ENCODE data around the gene CDC34. TPM values are rescaled to one million over a fixed set of nuclear protein-coding genes. Genes with fewer than 3 reads are reported as not detected.

The CDC34 gene
- total and polyA plus RNA-seq, 9 of the 15 experiments (the other 6 are each of a cell fraction or from before 2014, with no cell fraction given): 0.80 to 203 (median 65.5) TPM

- H3K9ac ChIP-seq (ENCODE audit: insufficient read depth in 1 of 2, low read depth in 2 of 2, low read length in 2 of 2): no peak overlapping the region
- H3K79me2 ChIP-seq (ENCODE audit: control insufficient read depth, insufficient read depth, low read length): no peaks in the 10 kb centered on the region
- H3K9me1 ChIP-seq (ENCODE audit: control insufficient read depth, insufficient read depth, low read length): no peaks in the 10 kb centered on the region
- H3K4me2 ChIP-seq (ENCODE audit: insufficient read depth, low read length): no peak overlapping the region
- no TSS peak for BruUV-seq (replicated peaks)
- 74% methylated on average over 7 of the region's 12 CpGs for WGBS (ENCODE audit: insufficient coverage, low coverage, missing lambda C conversion rate)
- no peaks in the 10 kb centered on the region for H3K27me3 ChIP-seq (ENCODE audit: control insufficient read depth in 2 of 2, insufficient read depth in 2 of 2, low read length in 2 of 2)
- H3K27ac ChIP-seq (ENCODE audit: extremely low read depth, low read depth, low read length): no peak overlapping the region
- DNase-seq (ENCODE audit: extremely low read depth in 1 of 4, low spot score in 3 of 4) (no peak), ATAC-seq (no peak), FAIRE-seq (no peak)
- H3K9me3 ChIP-seq (replicated peaks; ENCODE audit: control insufficient read depth, insufficient read depth, low read depth, low read length): no peaks in the 10 kb centered on the region; the same call in 1 of the 2 replicates
- TF ChIP-seq DMBX1 (CRISPR knock-in tag; IDR thresholded peaks at IDR 0.05; ENCODE audit: borderline replicate concordance): no peak
- TF ChIP-seq SMAD4 (CRISPR knock-in tag; conservative IDR thresholded peaks at IDR 0.05): no peak
- no peak for TF ChIP-seq ELK3 (CRISPR knock-in tag; IDR thresholded peaks at IDR 0.05)
- no peak for TF ChIP-seq ZNF408 (CRISPR knock-in tag; IDR thresholded peaks at IDR 0.05; ENCODE audit: low read depth)
- TF ChIP-seq HNRNPH1 (optimal IDR thresholded peaks at IDR 0.05; ENCODE audit: low read depth, low read length): no peak
- TF ChIP-seq ID3 (CRISPR knock-in tag; IDR thresholded peaks at IDR 0.05): no peak
- TF ChIP-seq ID3 (tag; IDR thresholded peaks at IDR 0.05): no peak
- TF ChIP-seq TEAD2 (tag; IDR thresholded peaks at IDR 0.05): no peak
- TF ChIP-seq TCF7L2 (IDR thresholded peaks at IDR 0.05; ENCODE audit: low read depth, low read length): no peak
- TF ChIP-seq CREBBP (IDR thresholded peaks at IDR 0.05; ENCODE audit: low read depth, low read length): no peak
- no peak for TF ChIP-seq XRCC3 (IDR thresholded peaks at IDR 0.05)
- TF ChIP-seq USF2 (CRISPR knock-in tag; IDR thresholded peaks at IDR 0.05): no peak
- TF ChIP-seq ETV5 (CRISPR knock-in tag; IDR thresholded peaks at IDR 0.05; ENCODE audit: low read depth): no peak
- TF ChIP-seq EWSR1 (IDR thresholded peaks at IDR 0.05; ENCODE audit: borderline replicate concordance, low read depth, partially characterized antibody): no peak
- TF ChIP-seq, protein P1, sequence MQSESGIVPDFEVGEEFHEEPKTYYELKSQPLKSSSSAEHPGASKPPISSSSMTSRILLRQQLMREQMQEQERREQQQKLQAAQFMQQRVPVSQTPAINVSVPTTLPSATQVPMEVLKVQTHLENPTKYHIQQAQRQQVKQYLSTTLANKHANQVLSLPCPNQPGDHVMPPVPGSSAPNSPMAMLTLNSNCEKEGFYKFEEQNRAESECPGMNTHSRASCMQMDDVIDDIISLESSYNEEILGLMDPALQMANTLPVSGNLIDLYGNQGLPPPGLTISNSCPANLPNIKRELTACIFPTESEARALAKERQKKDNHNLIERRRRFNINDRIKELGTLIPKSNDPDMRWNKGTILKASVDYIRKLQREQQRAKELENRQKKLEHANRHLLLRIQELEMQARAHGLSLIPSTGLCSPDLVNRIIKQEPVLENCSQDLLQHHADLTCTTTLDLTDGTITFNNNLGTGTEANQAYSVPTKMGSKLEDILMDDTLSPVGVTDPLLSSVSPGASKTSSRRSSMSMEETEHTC (IDR thresholded peaks at IDR 0.05): no peak
- ChIA-PET CTCF (ENCODE audit: low intra/inter-chr PET ratio) (no interaction called here), POLR2A (no interaction called here)
- no peak overlapping the region for H3K4me3 ChIP-seq
- H3K4me1 ChIP-seq (replicated peaks in 1 of 2; ENCODE audit: control insufficient read depth in 2 of 2, insufficient read depth in 2 of 2, low read length in 2 of 2): peaks cover 14 to 39% of the 10 kb centered on the region in 2 experiments; a peak in 4 of 5 replicates
- intact Hi-C loops (cut with micrococcal nuclease): no loop called here
- in situ Hi-C loops (cut with MboI): no loop called here
- no peaks in the 10 kb centered on the region for H4K20me1 ChIP-seq (replicated peaks; ENCODE audit: control insufficient read depth, insufficient read depth, low read length)
- H3K36me3 ChIP-seq (ENCODE audit: control insufficient read depth, insufficient read depth, low read length): no peaks in the 10 kb centered on the region
- no peak overlapping the region for H2AFZ ChIP-seq (ENCODE audit: low read depth, low read length)
These were observed 28.6 kb downstream of the CDC34 start for GRCh38 chr19:560121-560520.

Measured in K562 (cell line).